Measurements from ENCODE around the gene STK16. TPM values are rescaled to one million over a fixed set of nuclear protein-coding genes. Genes with fewer than 3 reads are reported as not detected.

Gene STK16
- total and polyA plus RNA-seq, 2 of the 13 experiments (the other 11 are each of a cell fraction or from before 2014, with no cell fraction given), result 28.0 to 50.9 TPM

- TF ChIP-seq SIX1 (CRISPR knock-in tag; IDR thresholded peaks at IDR 0.05; ENCODE audit: borderline replicate concordance) (no peak), ZNF598 (CRISPR knock-in tag; IDR thresholded peaks at IDR 0.05; ENCODE audit: borderline replicate concordance) (peak; percentile 48; the same call in 1 of the 2 replicates), POLR2AphosphoS2 (IDR thresholded peaks at IDR 0.05; ENCODE audit: low read depth, low read length) (0 out of 2 replicates have a peak, but pooled peaks have one; percentile 2), POLR2AphosphoS5 (IDR thresholded peaks at IDR 0.05; ENCODE audit: low read depth, low read length) (0 out of 2 replicates have a peak, but pooled peaks have one; percentile 29), NCOA1 (CRISPR knock-in tag; IDR thresholded peaks at IDR 0.05) (no peak), BCL3 (CRISPR knock-in tag; IDR thresholded peaks at IDR 0.05) (0 out of 2 replicates have a peak, but pooled peaks have one; percentile 37)
- H3K79me2 ChIP-seq (ENCODE audit: insufficient read depth, low read length), result peaks cover 11% of the 10 kb centered on the region
- H3K27ac ChIP-seq (ENCODE audit: extremely low read length, insufficient read depth, low read length), result no peak overlapping the region
- no peaks in the 10 kb centered on the region for H3K27me3 ChIP-seq (ENCODE audit: control insufficient read depth in 1 of 2, insufficient read depth in 2 of 2, low read length in 2 of 2)
- ChIA-PET CTCF (ENCODE audit: low intra/inter-chr PET ratio, low total read pairs) (no interaction called here), POLR2A (interaction anchor here (1.0 to 6.2 kb wide), 2 partner anchors 31 to 35 kb away, joined by 3 to 65 read pairs; partner anchors contain the start of genes GLB1L and STK16)
- no peak overlapping the region for H3K4me3 ChIP-seq (replicated peaks in 1 of 3; ENCODE audit: insufficient read depth in 1 of 3, low read depth in 2 of 3, low read length in 3 of 3)
- WGBS (ENCODE audit: low lambda C conversion rate), result 97% methylated on average over 15 of the region's 15 CpGs
- no peak overlapping the region for H3K4me2 ChIP-seq (ENCODE audit: low read depth, low read length)
- no peak overlapping the region for H2AFZ ChIP-seq (ENCODE audit: low read length)
- H3K4me1 ChIP-seq (ENCODE audit: insufficient read depth, low read length), result peaks cover 64% of the 10 kb centered on the region
- no peaks in the 10 kb centered on the region for H4K20me1 ChIP-seq (ENCODE audit: insufficient read depth, low read length)
- in situ Hi-C loops (cut with HindIII; ENCODE audit: extremely low pct_ligation_motif_present, low pct_unique_long_range_greater_than_20kb) (no loop called here), intact Hi-C loops (cut with micrococcal nuclease; ENCODE audit: unreplicated experiment) (no loop called here)
- no peaks in the 10 kb centered on the region for H3K9me3 ChIP-seq (ENCODE audit: low read length)
- peaks cover 36 to 65% of the 10 kb centered on the region in 2 experiments for H3K36me3 ChIP-seq (replicated peaks in 1 of 2; ENCODE audit: control insufficient read depth in 1 of 2, insufficient read depth in 2 of 2, low read length in 2 of 2)
- no peak for ATAC-seq
- no peak for FAIRE-seq
- DNase-seq (ENCODE audit: low spot score), result no peak
- H3K9ac ChIP-seq (ENCODE audit: insufficient read depth, low read depth, low read length), result no peak overlapping the region
- BruUV-seq (replicated peaks), result TSS peak; percentile 5
Measured at GRCh38 chr2:219214141-219214540, 31.1 kb upstream of the STK16 start.

- H3K9me3 ChIP-seq (ENCODE audit: low read length), result no peaks in the 10 kb centered on the region
- H3K36me3 ChIP-seq (replicated peaks in 1 of 2; ENCODE audit: control insufficient read depth in 1 of 2, insufficient read depth in 2 of 2, low read length in 2 of 2), result peaks cover 36 to 59% of the 10 kb centered on the region in 2 experiments
- H3K9ac ChIP-seq (ENCODE audit: insufficient read depth, low read depth, low read length), result no peak overlapping the region
- H3K27ac ChIP-seq (ENCODE audit: extremely low read length, insufficient read depth, low read length), result no peak overlapping the region
- TF ChIP-seq RBM22 (optimal IDR thresholded peaks at IDR 0.05; ENCODE audit: low read length) (peak; percentile 40), TBP (CRISPR knock-in tag; IDR thresholded peaks at IDR 0.05) (no peak), AFF4 (CRISPR knock-in tag; IDR thresholded peaks at IDR 0.05) (no peak)
- no peak overlapping the region for H3K4me3 ChIP-seq (replicated peaks in 1 of 3; ENCODE audit: insufficient read depth in 1 of 3, low read depth in 2 of 3, low read length in 3 of 3)
- no peak for DNase-seq (ENCODE audit: low spot score)
- no peaks in the 10 kb centered on the region for H4K20me1 ChIP-seq (ENCODE audit: insufficient read depth, low read length)
- H3K4me1 ChIP-seq (ENCODE audit: insufficient read depth, low read length), result peaks cover 61% of the 10 kb centered on the region
- FAIRE-seq, result no peak
- no peaks in the 10 kb centered on the region for H3K27me3 ChIP-seq (ENCODE audit: control insufficient read depth in 1 of 2, insufficient read depth in 2 of 2, low read length in 2 of 2)
- no peak overlapping the region for H3K4me2 ChIP-seq (ENCODE audit: low read depth, low read length)
- POLR2A ChIA-PET, result interaction anchor here (1.0 to 6.2 kb wide), 3 partner anchors 7 to 34 kb away, joined by 3 to 196 read pairs (median 65); partner anchors contain the start of genes GLB1L, STK16 and ZFAND2B
- peaks cover 11% of the 10 kb centered on the region for H3K79me2 ChIP-seq (ENCODE audit: insufficient read depth, low read length)
- CTCF ChIA-PET (ENCODE audit: low intra/inter-chr PET ratio, low total read pairs), result no interaction called here
- no TSS peak for BruUV-seq (replicated peaks)
- intact Hi-C loops (cut with micrococcal nuclease; ENCODE audit: unreplicated experiment) (no loop called here), in situ Hi-C loops (cut with HindIII; ENCODE audit: extremely low pct_ligation_motif_present, low pct_unique_long_range_greater_than_20kb) (no loop called here)
- WGBS (ENCODE audit: low lambda C conversion rate), result 96% methylated on average over 6 of the region's 6 CpGs
- no peak overlapping the region for H2AFZ ChIP-seq (ENCODE audit: low read length)
- no peak for ATAC-seq
Measured at GRCh38 chr2:219214786-219215185, 30.5 kb upstream of the STK16 start.
